Measurements from ENCODE around the gene GPR18.

The GPR18 gene

GRCh38 chr13:99290894-99291293 lies 32.7 kb upstream of the GPR18 start:
- peak; percentile 67 for DNase-seq

- DNase-seq = peak; percentile 93
Measured at GRCh38 chr13:99289674-99290337, 31.6 kb upstream of the GPR18 start.

DNA sequence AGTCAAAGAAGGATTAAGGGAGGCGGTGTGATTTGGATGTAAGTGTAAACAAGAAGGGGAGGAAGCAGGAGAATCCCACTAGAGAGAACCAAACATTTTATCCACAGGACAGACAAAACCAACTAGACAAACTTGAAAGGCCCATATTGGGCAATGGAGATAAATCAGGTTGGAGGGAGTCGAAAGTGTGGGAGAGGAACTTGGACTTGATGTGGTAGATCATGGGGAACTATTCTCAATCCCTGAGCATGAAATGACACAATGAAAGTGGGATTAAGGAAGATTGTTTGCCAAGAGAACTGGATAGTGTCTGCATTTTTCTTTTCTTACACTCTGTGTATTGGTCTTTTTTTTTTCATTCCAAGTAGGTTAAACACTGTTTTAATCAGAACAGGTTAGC lies 31.1 kb upstream of the GPR18 start:
- DNase-seq = no peak

DNA sequence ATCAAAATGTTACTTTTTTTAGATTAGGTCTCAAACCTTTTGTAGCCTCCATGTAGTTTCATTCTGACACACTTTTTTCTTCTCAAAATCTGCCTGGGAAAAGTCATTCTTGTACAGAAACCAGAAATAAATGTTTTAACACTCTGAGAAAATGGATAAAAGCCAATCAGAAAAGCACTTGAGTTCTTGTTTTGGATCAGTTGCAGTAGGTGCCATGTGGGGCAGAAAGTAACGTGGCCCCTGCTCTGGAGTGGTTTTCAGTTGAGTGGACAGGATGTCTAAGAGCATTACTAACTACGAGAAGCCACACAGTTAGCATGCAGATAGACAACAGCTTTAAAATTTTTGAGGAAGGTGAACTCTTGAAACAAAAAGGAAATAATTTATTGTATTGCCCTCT lies 29.9 kb upstream of the GPR18 start:
- DNase-seq = peak; percentile 92

GRCh38 chr13:99287551-99287950 lies 29.4 kb upstream of the GPR18 start:
- no peak for DNase-seq

DNA sequence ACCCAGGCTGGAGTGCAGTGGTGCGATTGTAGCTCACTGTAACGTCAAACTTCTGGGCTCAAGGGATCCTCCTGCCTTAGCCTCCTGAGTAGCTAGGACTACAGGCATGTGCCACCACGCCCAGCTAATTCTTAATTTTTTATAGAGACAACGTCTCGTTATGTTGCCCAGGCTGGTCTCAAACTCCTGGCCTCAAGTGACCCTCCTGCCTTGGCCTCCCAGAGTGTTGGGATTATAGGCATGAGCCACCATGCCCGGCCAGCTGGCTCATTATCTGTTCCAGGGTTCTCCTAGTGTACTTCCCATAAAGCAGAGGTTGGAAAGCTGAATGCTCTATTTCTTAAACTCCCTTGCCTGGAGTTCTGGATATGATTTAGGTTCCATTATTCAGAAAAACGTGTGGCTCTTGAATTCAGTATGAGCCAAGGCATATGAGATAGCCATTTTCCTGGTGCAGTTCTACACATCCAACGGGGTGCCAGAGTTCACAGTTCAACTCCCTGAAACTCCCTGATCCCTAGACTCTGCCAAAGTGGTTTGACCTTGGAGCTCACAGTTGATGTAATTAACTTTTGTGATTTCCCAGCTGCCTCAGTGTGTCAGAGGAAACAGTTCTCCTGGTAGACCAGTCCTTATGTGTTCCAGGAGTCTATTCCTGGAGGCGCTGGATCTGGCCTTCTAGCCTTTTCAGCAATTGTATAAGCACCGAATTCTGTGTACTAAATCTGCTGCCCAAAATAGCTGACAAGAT lies 27.4 kb upstream of the GPR18 start:
- DNase-seq = no peak

DNA sequence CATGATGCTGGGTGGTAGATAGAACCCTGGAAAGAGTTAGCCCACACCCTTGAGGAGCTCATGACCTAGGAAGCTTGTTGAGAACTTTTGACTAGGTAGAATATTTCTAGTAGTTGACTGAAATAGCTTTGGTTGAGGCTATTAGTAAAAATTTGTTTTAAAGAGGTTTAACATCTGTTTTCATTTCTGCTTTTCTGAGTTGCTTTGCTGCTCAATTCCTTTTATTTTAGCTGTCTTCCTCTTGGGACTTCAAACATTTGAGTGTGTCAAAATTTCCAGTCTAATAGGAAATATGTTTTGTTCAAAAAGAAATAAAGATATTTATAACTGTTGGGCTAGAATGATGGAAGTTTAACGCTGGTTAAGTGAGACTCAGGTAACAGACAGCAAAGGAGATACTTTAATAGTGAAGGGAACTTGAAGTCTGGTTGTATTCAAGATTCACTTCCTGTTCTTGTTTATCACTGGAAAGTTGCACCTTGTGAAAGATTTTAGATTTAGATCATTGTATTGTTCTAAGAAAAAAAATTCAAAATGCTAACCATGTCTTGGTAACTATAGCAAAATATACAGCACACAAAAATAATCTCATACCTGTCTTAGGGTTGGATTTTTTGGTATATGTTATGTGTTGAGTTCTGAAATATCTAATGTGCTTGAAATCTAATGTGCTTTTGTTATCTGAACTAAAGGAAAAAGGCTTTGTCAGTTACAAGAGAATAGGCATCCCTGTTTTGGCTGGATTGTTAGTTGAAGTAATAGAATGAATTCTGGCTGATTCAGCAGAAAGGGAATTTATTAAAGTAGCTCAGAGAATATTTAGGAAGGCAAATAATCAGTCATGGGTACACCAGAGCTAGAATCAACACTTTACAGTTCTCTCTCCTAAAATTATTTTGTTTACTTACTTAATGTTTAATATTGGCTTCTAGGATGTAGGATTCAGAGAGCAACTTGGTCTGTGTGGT lies 24.4 kb upstream of the GPR18 start:
- no peak for DNase-seq

- DNase-seq = peak; percentile 62
Measured at GRCh38 chr13:99281811-99282263, 23.7 kb upstream of the GPR18 start.

DNA sequence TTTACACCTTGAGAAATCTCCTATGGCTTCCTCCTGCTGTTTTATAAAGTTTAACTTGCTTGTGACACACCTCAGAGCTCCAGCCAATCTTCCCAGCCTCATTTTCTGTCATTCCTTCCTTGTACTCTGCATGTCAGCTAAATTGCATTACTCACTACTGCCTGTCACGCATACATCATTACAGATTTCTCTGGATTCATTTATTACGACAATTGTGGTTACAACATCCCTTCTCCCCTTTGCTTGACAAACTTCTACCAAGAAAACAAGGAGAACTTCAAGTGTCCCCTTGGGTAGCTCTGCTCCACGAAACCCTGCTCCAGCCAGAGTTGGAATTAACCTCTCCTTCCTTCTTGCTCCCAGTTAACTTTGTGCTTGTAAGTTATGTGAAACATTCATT lies 22.0 kb upstream of the GPR18 start:
- DNase-seq = no peak

- DNase-seq = no peak
Measured at GRCh38 chr13:99279637-99280036, 21.5 kb upstream of the GPR18 start.

DNA sequence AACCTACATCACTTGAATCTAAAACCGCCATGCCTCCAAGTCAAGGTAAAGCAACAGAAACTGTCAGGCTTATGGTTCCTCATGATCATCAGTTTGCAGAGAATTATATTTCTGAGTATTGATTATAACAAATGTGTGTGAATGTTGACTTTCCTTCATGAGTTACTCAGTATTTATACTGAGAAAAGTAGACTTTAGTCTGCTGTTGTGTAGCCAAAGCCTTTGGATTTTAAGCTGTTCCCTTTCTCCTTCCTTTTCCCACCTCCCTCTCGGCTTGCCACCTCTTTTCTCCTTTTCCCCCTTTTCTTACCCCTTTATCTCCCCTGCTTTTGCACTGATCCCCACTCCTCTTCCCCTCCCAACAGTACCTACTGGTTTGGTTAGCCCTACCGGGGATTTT lies 20.7 kb upstream of the GPR18 start:
- DNase-seq = no peak

DNA sequence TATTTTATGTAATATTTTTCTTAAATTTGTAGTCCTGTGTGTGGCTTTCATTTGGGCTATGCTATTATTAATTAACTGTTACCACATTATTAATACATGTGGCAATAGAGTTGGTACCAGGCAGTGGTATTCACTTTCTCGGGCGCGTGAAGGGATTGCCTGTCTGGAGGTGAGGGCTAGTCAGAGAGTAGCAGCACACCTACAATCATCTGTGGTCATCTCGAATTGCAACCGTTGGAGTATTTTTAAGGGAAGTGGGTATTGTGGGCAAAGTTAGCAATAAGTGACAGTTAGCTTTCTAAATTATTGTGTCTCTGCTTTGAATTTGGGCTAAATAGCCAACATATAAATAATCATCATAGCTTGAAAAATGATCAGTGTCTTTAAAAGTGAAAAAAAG lies 20.0 kb upstream of the GPR18 start:
- peak; percentile 56 for DNase-seq

DNA sequence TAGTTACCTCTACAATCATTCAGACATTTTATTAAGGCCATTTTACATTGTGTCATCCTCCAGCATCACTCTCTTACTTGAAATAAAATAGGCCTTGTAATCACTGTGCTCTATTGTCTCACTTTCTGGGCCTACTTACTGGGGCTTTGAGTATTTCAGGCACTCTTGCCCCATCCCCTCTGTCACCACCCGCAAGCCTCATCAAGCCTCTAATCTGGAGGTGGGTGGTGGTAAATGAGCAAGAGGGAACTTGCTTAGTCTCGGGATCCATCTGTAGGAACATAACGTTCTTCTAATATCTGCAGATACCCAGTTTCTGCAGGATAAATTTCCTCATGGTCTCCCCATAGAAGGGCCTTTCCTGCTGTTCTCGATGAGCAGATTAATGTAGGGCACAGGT lies 19.4 kb upstream of the GPR18 start:
- DNase-seq = no peak

GRCh38 chr13:99276706-99277105 lies 18.5 kb upstream of the GPR18 start:
- no peak for DNase-seq

GRCh38 chr13:99275093-99275469 lies 16.9 kb upstream of the GPR18 start:
- DNase-seq = peak; percentile 79

DNA sequence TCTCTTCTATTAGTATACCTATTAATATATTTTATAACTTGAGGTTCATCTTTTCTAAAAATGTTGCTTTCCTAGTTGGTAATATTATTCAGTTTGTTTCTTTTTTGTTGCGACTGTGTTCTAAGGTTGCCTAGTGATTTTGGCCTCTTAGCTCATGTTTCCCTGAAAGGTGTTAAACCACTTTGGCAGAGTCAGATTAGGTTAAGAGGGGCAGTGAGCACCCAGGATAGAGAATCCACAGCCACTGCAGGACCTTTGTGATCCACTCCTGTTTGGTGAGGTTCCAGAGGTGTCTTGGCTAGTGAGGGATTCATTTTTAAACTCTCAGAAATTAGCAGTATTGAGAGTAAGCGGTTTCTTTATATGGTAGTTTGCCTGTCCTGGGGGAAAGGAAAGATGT lies 14.9 kb upstream of the GPR18 start:
- DNase-seq = no peak

GRCh38 chr13:99272481-99272880 lies 14.3 kb upstream of the GPR18 start:
- DNase-seq = no peak

- DNase-seq = no peak
Measured at GRCh38 chr13:99271249-99271648, 13.1 kb upstream of the GPR18 start.

DNA sequence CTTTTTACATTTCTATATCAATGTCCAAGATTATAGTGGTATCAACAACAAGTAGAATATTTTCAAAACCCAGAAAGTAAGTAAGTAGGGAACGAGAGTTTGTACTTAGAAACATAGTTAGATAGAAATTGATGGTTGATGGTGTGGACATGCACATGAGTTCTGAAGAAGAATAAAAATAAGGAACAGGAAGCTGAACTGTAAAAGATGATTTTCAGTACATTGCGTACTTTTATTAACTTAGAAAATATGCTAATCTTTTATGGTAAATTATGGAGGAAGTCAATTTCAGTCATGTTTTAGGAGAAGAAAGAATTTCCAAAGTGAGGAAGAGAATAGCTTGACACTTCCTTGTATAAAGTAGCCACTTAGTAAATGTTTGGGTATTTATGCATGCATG lies 12.3 kb upstream of the GPR18 start:
- DNase-seq = no peak

GRCh38 chr13:99269627-99270241 lies 11.6 kb upstream of the GPR18 start:
- peak; percentile 69 for DNase-seq

DNA sequence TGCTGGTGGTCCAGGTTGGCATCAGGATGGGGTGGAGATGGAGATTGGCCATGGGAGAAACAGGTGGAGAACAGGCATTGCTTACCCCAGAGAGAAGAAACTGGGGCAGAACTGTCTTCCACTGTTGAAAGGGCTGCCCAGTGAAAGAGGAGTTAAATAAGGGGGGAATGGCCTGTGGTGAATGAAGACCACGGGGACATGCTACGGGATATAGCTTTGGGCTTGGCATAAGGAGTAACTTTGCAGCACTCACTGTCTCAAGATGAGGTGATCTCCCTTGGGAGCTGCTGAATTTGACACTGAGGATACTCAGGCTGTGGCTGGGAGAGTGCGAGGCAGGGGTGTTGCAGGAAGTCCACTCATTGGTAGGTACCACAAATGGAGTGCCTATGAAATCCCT lies 10.6 kb upstream of the GPR18 start:
- DNase-seq = no peak

DNA sequence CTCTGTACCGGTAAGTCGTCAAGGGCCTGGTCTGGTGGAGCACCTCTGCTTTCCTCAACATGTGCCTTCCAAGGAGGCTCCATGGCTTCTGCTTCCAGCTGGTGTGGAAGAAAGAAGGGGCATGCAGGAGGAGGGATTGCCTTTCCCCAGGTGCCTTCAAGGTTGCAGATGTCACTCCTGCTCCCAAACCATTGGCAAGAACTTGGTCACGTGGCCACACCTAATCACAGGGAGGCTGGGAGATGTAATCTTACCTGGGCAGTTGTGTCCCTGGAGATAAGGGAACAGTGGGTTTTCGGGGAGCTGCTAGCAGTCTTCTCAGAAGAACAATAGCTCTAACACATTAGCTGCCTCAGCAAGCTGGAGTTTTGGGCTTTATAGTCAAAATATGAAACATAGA lies 9.7 kb upstream of the GPR18 start:
- no peak for DNase-seq

DNA sequence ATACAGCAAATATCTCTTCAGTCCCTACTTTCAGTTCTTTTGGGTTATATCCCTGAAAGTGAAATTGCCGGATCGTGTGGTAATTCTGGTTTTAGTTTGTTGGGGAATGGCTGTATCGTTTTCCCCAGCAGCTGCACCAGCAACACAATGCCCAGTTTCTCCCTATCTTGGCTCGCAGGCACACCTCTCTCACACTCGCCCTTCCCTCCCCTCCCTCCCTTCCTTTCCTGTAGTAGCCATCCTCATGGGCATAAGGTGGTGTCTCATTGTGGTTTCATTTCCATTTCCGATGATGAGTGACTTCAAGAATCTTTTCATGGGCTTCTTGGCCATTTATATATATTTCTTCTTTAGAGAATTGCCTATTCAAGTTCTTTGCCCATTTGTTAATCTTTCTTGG lies 8.6 kb upstream of the GPR18 start:
- DNase-seq = no peak

All from activated CD4-positive, alpha-beta T cell treated with anti-CD3 and anti-CD28 coated beads, Interleukin-2, amount 50 U/mL, for 16 hours (primary cell).